RWPE2 (cell line): ENCODE results near the gene TSGA10.
A peak's percentile ranks its signal among the peaks of the same experiment; 100 is the strongest.

ENCODE experiments used
- ATAC-seq: fragments of 200-7000 bp; cut with Tn5 transposase; 3 replicates; pipeline ENCODE4 v1.9.1; 2021; ENCODE audit warnings: low read depth
- DNase-seq: peaks from one replicate; pipeline ENCODE4 v3.0.0-alpha.2; 2020; ENCODE audit warnings: low spot score
- H3K27ac ChIP-seq: fragments of 450-650 bp; 2 replicates; pipeline ENCODE4 v1.5.1; 2017; ENCODE audit warnings: mild to moderate bottlenecking; ENCODE audit not compliant: poor library complexity, severe bottlenecking
- H3K27me3 ChIP-seq: fragments of 250-450 bp; sonication (Bioruptor Pico); 2 replicates; pipeline ENCODE4 v1.5.1; 2021; ENCODE audit warnings: mild to moderate bottlenecking, moderate library complexity; ENCODE audit not compliant: insufficient read depth, poor library complexity, severe bottlenecking
- H3K36me3 ChIP-seq: fragments of 250-450 bp; sonication (Bioruptor Pico); 2 replicates; pipeline ENCODE4 v1.5.1; 2020; ENCODE audit warnings: low read depth, mild to moderate bottlenecking, moderate library complexity
- H3K4me1 ChIP-seq: fragments of 250-450 bp; sonication (Bioruptor Pico); 2 replicates; pipeline ENCODE4 v1.5.1; 2021; ENCODE audit warnings: mild to moderate bottlenecking, moderate library complexity; ENCODE audit not compliant: insufficient read depth, poor library complexity, severe bottlenecking
- H3K4me3 ChIP-seq: fragments of 250-450 bp; sonication (Bioruptor Pico); 2 replicates; pipeline ENCODE4 v1.5.1; 2021; ENCODE audit warnings: mild to moderate bottlenecking, moderate library complexity; ENCODE audit not compliant: severe bottlenecking
- H3K9me3 ChIP-seq: fragments of 250-450 bp; sonication (Bioruptor Pico); 2 replicates; pipeline ENCODE4 v1.5.1; 2021; ENCODE audit warnings: mild to moderate bottlenecking, moderate library complexity; ENCODE audit not compliant: severe bottlenecking
- CTCF ChIP-seq: fragments of 450-650 bp; IDR thresholded peaks from one replicate; pipeline ENCODE4 v1.5.1; 2017; ENCODE audit warnings: mild to moderate bottlenecking, moderate library complexity; ENCODE audit not compliant: poor library complexity, severe bottlenecking

TSGA10 gene

GRCh38 chr2:99084256-99084655 is 70.5 kb downstream of the TSGA10 start:
- peaks cover 5% of the 10 kb centered on the region for H3K4me1 ChIP-seq
- H3K27me3 ChIP-seq, result no peaks in the 10 kb centered on the region
- no peak for TF ChIP-seq CTCF
- no peak overlapping the region for H3K4me3 ChIP-seq
- H3K36me3 ChIP-seq, result no peaks in the 10 kb centered on the region
- H3K27ac ChIP-seq, result no peak overlapping the region
- no peak for DNase-seq
- no peak for ATAC-seq
- no peaks in the 10 kb centered on the region for H3K9me3 ChIP-seq

- Histone ChIP-seq H3K27ac (no peak overlapping the region), H3K9me3 (no peaks in the 10 kb centered on the region), H3K4me1 (peaks cover 10% of the 10 kb centered on the region), H3K4me3 (no peak overlapping the region), H3K27me3 (no peaks in the 10 kb centered on the region), H3K36me3 (no peaks in the 10 kb centered on the region)
- TF ChIP-seq CTCF, result no peak
- ATAC-seq (no peak), DNase-seq (no peak)
Measured at GRCh38 chr2:99081891-99082290, 72.9 kb downstream of the TSGA10 start.

GRCh38 chr2:99079226-99079625 is 75.5 kb downstream of the TSGA10 start:
- TF ChIP-seq CTCF, result no peak
- no peak overlapping the region for H3K4me3 ChIP-seq
- DNase-seq (no peak), ATAC-seq (peak; percentile 57; the same call in 1 of the 3 replicates)
- H3K4me1 ChIP-seq, result peaks cover 10% of the 10 kb centered on the region
- H3K9me3 ChIP-seq, result no peaks in the 10 kb centered on the region
- no peak overlapping the region for H3K27ac ChIP-seq
- no peaks in the 10 kb centered on the region for H3K36me3 ChIP-seq
- no peaks in the 10 kb centered on the region for H3K27me3 ChIP-seq

GRCh38 chr2:99072551-99072950 is 82.2 kb downstream of the TSGA10 start:
- no peak overlapping the region for H3K4me3 ChIP-seq
- no peak for TF ChIP-seq CTCF

GRCh38 chr2:99067871-99068625 is 86.7 kb downstream of the TSGA10 start:
- TF ChIP-seq CTCF, result no peak
- no peak overlapping the region for H3K27ac ChIP-seq
- no peaks in the 10 kb centered on the region for H3K9me3 ChIP-seq
- no peak overlapping the region for H3K4me3 ChIP-seq
- ATAC-seq, result no peak
- H3K4me1 ChIP-seq, result no peaks in the 10 kb centered on the region
- DNase-seq, result no peak
- H3K27me3 ChIP-seq, result no peaks in the 10 kb centered on the region
- H3K36me3 ChIP-seq, result no peaks in the 10 kb centered on the region

More at GRCh38 chr2:99072551-99072950, 82.2 kb downstream of the TSGA10 start:
- no peak for ATAC-seq
- Histone ChIP-seq H3K27me3 (no peaks in the 10 kb centered on the region), H3K4me1 (no peaks in the 10 kb centered on the region), H3K9me3 (no peaks in the 10 kb centered on the region), H3K27ac (no peak overlapping the region), H3K36me3 (no peaks in the 10 kb centered on the region)
- DNase-seq, result no peak
